ENCODE measurements around the gene TNFRSF13B. TPM values are rescaled to one million over a fixed set of nuclear protein-coding genes. Genes with fewer than 3 reads are reported as not detected.

The TNFRSF13B gene
- total RNA-seq, 1 experiment from 2014 or later = not detected

GRCh38 chr17:16940116-16940881 lies 31.6 kb downstream of the TNFRSF13B start:
- no peak overlapping the region for H2AFZ ChIP-seq (ENCODE audit: low read length)
- POLR2A ChIA-PET (ENCODE audit: unreplicated experiment) = no interaction called here
- no peaks in the 10 kb centered on the region for H3K9me3 ChIP-seq (ENCODE audit: low read length)
- H3K27me3 ChIP-seq (ENCODE audit: low read length) = no peaks in the 10 kb centered on the region
- H3F3A ChIP-seq (ENCODE audit: low read length, unreplicated experiment) = no peaks in the 10 kb centered on the region
- TF ChIP-seq EZH2 (IDR thresholded peaks at IDR 0.05; ENCODE audit: low read length, unreplicated experiment) (no peak), EZH2phosphoT487 (IDR thresholded peaks at IDR 0.05; ENCODE audit: borderline replicate concordance, low read length) (no peak), CTCF (conservative IDR thresholded peaks at IDR 0.05; ENCODE audit: low read depth, low read length) (no peak)
- H3K9me2 ChIP-seq (replicated peaks; ENCODE audit: low read length) = no peaks in the 10 kb centered on the region
- no peaks in the 10 kb centered on the region for H3K36me3 ChIP-seq (ENCODE audit: low read depth, low read length)
- no peak overlapping the region for H3K4me2 ChIP-seq (ENCODE audit: low read length)
- no peak for DNase-seq
- intact Hi-C loops (cut with micrococcal nuclease) = no loop called here
- peaks cover 27% of the 10 kb centered on the region for H3K4me1 ChIP-seq (ENCODE audit: insufficient read depth, low read length)
- H3K9ac ChIP-seq (ENCODE audit: low read length) = no peak overlapping the region
- H3K4me3 ChIP-seq (ENCODE audit: low read length) = no peak overlapping the region
- BruUV-seq (replicated peaks) = no TSS peak
- no peaks in the 10 kb centered on the region for H4K20me1 ChIP-seq (ENCODE audit: low read length)
- CTCF ChIA-PET = no interaction called here
- no peak for ATAC-seq
- no peak overlapping the region for H3K27ac ChIP-seq (ENCODE audit: low read length)
- H3K79me2 ChIP-seq (ENCODE audit: low read length) = no peaks in the 10 kb centered on the region

GRCh38 chr17:16939606-16940115 lies 32.3 kb downstream of the TNFRSF13B start:
- intact Hi-C loops (cut with micrococcal nuclease) = no loop called here
- ChIA-PET POLR2A (ENCODE audit: unreplicated experiment) (no interaction called here), CTCF (no interaction called here)
- TF ChIP-seq EZH2 (IDR thresholded peaks at IDR 0.05; ENCODE audit: low read length, unreplicated experiment) (no peak), EZH2phosphoT487 (IDR thresholded peaks at IDR 0.05; ENCODE audit: borderline replicate concordance, low read length) (no peak), CTCF (conservative IDR thresholded peaks at IDR 0.05; ENCODE audit: low read depth, low read length) (no peak)
- Histone ChIP-seq H2AFZ (ENCODE audit: low read length) (no peak overlapping the region), H3K9ac (ENCODE audit: low read length) (no peak overlapping the region), H3K4me1 (ENCODE audit: insufficient read depth, low read length) (peaks cover 27% of the 10 kb centered on the region), H3K27me3 (ENCODE audit: low read length) (no peaks in the 10 kb centered on the region), H4K20me1 (ENCODE audit: low read length) (no peaks in the 10 kb centered on the region), H3K9me3 (ENCODE audit: low read length) (no peaks in the 10 kb centered on the region), H3K4me2 (ENCODE audit: low read length) (no peak overlapping the region), H3K27ac (ENCODE audit: low read length) (no peak overlapping the region), H3K9me2 (replicated peaks; ENCODE audit: low read length) (no peaks in the 10 kb centered on the region), H3K36me3 (ENCODE audit: low read depth, low read length) (no peaks in the 10 kb centered on the region), H3K79me2 (ENCODE audit: low read length) (no peaks in the 10 kb centered on the region), H3K4me3 (ENCODE audit: low read length) (no peak overlapping the region), H3F3A (ENCODE audit: low read length, unreplicated experiment) (no peaks in the 10 kb centered on the region)
- no TSS peak for BruUV-seq (replicated peaks)
- DNase-seq (no peak), ATAC-seq (no peak)

- peaks cover 27% of the 10 kb centered on the region for H3K4me1 ChIP-seq (ENCODE audit: insufficient read depth, low read length)
- H3K4me3 ChIP-seq (ENCODE audit: low read length) = no peak overlapping the region
- H3K79me2 ChIP-seq (ENCODE audit: low read length) = no peaks in the 10 kb centered on the region
- H4K20me1 ChIP-seq (ENCODE audit: low read length) = no peaks in the 10 kb centered on the region
- intact Hi-C loops (cut with micrococcal nuclease) = no loop called here
- no peaks in the 10 kb centered on the region for H3K9me3 ChIP-seq (ENCODE audit: low read length)
- H3K36me3 ChIP-seq (ENCODE audit: low read depth, low read length) = no peaks in the 10 kb centered on the region
- CTCF ChIA-PET = no interaction called here
- no peaks in the 10 kb centered on the region for H3F3A ChIP-seq (ENCODE audit: low read length, unreplicated experiment)
- H3K27me3 ChIP-seq (ENCODE audit: low read length) = no peaks in the 10 kb centered on the region
- DNase-seq = no peak
- H3K9ac ChIP-seq (ENCODE audit: low read length) = no peak overlapping the region
- no peaks in the 10 kb centered on the region for H3K9me2 ChIP-seq (replicated peaks; ENCODE audit: low read length)
- no peak overlapping the region for H2AFZ ChIP-seq (ENCODE audit: low read length)
- no peak overlapping the region for H3K27ac ChIP-seq (ENCODE audit: low read length)
- no peak for ATAC-seq
- no peak for TF ChIP-seq CTCF (conservative IDR thresholded peaks at IDR 0.05; ENCODE audit: low read depth, low read length)
- POLR2A ChIA-PET (ENCODE audit: unreplicated experiment) = no interaction called here
- no TSS peak for BruUV-seq (replicated peaks)
- no peak overlapping the region for H3K4me2 ChIP-seq (ENCODE audit: low read length)
Measured at GRCh38 chr17:16939208-16939576, 32.7 kb downstream of the TNFRSF13B start.
